GM12878 (cell line): ENCODE results near the gene SLX4IP. TPM values are rescaled to one million over a fixed set of nuclear protein-coding genes. Genes with fewer than 3 reads are reported as not detected.

Source experiments
- ATAC-seq: fragments of 200-7000 bp; cut with Tn5 transposase; 3 replicates; pipeline ENCODE4 v1.9.1; 2020; ENCODE audit warnings: mild to moderate bottlenecking, moderate library complexity
- BruUV-seq: library from RNA; stranded (reverse); fragments of 400-500 nt; replicated peaks from 2 replicates; lab custom pipeline; 2021; lab: Mats Ljungman, UMichigan
- CTCF ChIA-PET: fragments of 300-600 bp; sonication (Branson Sonifier 250); formaldehyde crosslinking; extraction: SDS; loops from one replicate; lab custom pipeline; 2021; ENCODE audit warnings: inconsistent platforms; lab: Yijun Ruan, JAX
- POLR2A ChIA-PET: fragments of 350-600 bp; formaldehyde crosslinking; extraction: SDS; loops from one replicate; lab custom pipeline; 2021; ENCODE audit warnings: inconsistent platforms; lab: Charles Lee
- RAD21 ChIA-PET: fragments of 300-600 bp; sonication (Branson Sonifier 250); formaldehyde crosslinking; loops from one replicate; lab custom pipeline; 2023; ENCODE audit warnings: antibody characterized with exemption; ENCODE audit not compliant: unreplicated experiment; lab: Charles Lee
- SMC1A ChIA-PET: fragments of 300-600 bp; sonication (Branson Sonifier 250); formaldehyde crosslinking; loops from one replicate; lab custom pipeline; 2023; ENCODE audit not compliant: unreplicated experiment, uncharacterized antibody; lab: Charles Lee
- DNase-seq: peaks from one replicate; pipeline ENCODE4 v3.0.0-alpha.2; 2011; ENCODE audit warnings: low read depth, low spot score
- FAIRE-seq: peaks from 3 replicates; lab custom pipeline; 2011; peaks lifted over from hg19 to GRCh38; lab: Jason Lieb, UNC
- H2AFZ ChIP-seq: 2 replicates; pipeline ENCODE4 v1.6.0; 2011; ENCODE audit warnings: low read depth, low read length, control low read depth; ENCODE audit not compliant: control insufficient read depth
- H3K27ac ChIP-seq: 2 replicates; pipeline ENCODE4 v1.5.1; 2011; ENCODE audit warnings: control low read depth; ENCODE audit not compliant: control insufficient read depth, insufficient read depth
- H3K27me3 ChIP-seq, 2 experiments: replicated peaks in 1 of 2; 2 replicates each; pipeline versions ENCODE4 v1.6.0 to v1.6.1; 2011; ENCODE audit warnings: low read length in 1 of 2; ENCODE audit not compliant: control insufficient read depth in 2 of 2, insufficient read depth in 2 of 2
- H3K36me3 ChIP-seq, 2 experiments: 2 replicates each; pipeline ENCODE4 v1.5.1; 2011; ENCODE audit warnings: low read length in 1 of 2; ENCODE audit not compliant: control insufficient read depth in 2 of 2, insufficient read depth in 2 of 2
- H3K4me1 ChIP-seq: 2 replicates; pipeline ENCODE4 v1.6.1; 2011; ENCODE audit warnings: mild to moderate bottlenecking, low read length, moderate library complexity, mixed read lengths; ENCODE audit not compliant: control insufficient read depth, insufficient read depth
- H3K4me2 ChIP-seq: 2 replicates; pipeline ENCODE4 v1.6.0; 2011; ENCODE audit warnings: control low read depth; ENCODE audit not compliant: control insufficient read depth, insufficient read depth
- H3K4me3 ChIP-seq: fragments of 200-600 bp; sonication (generic); 2 replicates; pipeline ENCODE4 v1.5.1; 2016
- H3K79me2 ChIP-seq: 2 replicates; pipeline ENCODE4 v1.6.0; 2011; ENCODE audit warnings: low read length; ENCODE audit not compliant: control insufficient read depth, insufficient read depth
- H3K9ac ChIP-seq: 2 replicates; pipeline ENCODE4 v1.8.0; 2011; ENCODE audit warnings: low read length, control low read depth, mixed read lengths; ENCODE audit not compliant: control insufficient read depth, insufficient read depth
- H3K9me3 ChIP-seq: replicated peaks from 3 replicates; pipeline ENCODE4 v1.5.1; 2011; ENCODE audit warnings: mild to moderate bottlenecking, low read length; ENCODE audit not compliant: control insufficient read depth, insufficient read depth
- H4K20me1 ChIP-seq: 2 replicates; pipeline ENCODE4 v1.6.0; 2011; ENCODE audit not compliant: control insufficient read depth, insufficient read depth
- JUND ChIP-seq: IDR thresholded peaks from 2 replicates; pipeline ENCODE4 v1.6.1; 2012; ENCODE audit warnings: low read depth, mild to moderate bottlenecking, low read length, improper control_type of control experiment, moderate library complexity
- SP1 ChIP-seq: IDR thresholded peaks from one replicate; pipeline ENCODE4 v1.6.1; 2011; ENCODE audit warnings: low read depth, low read length
- SUZ12 ChIP-seq: fragments of 200-600 bp; sonication (generic); IDR thresholded peaks from one replicate; pipeline ENCODE4 v1.6.1; 2018; ENCODE audit warnings: antibody characterized with exemption, mild to moderate bottlenecking; ENCODE audit not compliant: unreplicated experiment
- ZBED1 ChIP-seq: IDR thresholded peaks from 2 replicates; pipeline ENCODE4 v1.6.1; 2016; ENCODE audit warnings: borderline replicate concordance
- ZNF217 ChIP-seq: fragments of 450-650 bp; IDR thresholded peaks from 2 replicates; pipeline ENCODE4 v1.6.1; 2017; ENCODE audit warnings: antibody characterized with exemption, mild to moderate bottlenecking
- ZSCAN29 ChIP-seq: fragments of 450-650 bp; IDR thresholded peaks from 2 replicates; pipeline ENCODE4 v1.6.1; 2017; ENCODE audit warnings: mild to moderate bottlenecking, moderate library complexity
- WGBS: methylation state at CpG from one replicate; pipeline ENCODE4 v1.1.6; 2016; ENCODE audit warnings: low lambda C conversion rate; ENCODE audit not compliant: insufficient replicate concordance, insufficient coverage; ENCODE audit errors: missing lambda C conversion rate; 5-methylcytosine and 5-hydroxymethylcytosine counted together
- in situ Hi-C: fragments of 300-500 bp; cut with MboI; formaldehyde crosslinking; loops from 9 replicates; pipeline ENCODE4 v1.14.3; 2018; ENCODE audit warnings: mixed read lengths
- intact Hi-C: fragments of 100-400 bp; cut with micrococcal nuclease; formaldehyde crosslinking; loops from one replicate; pipeline ENCODE4 v1.14.2; 2022; ENCODE audit not compliant: unreplicated experiment
- polyA plus RNA-seq, 11 experiments: library from polyadenylated mRNA; depleted of rRNA in 4 of 11; unstranded in 6 of 11; stranded (reverse) in 5 of 11; fragments of >200 nt; fragmentation: Nextera tagmentation in 4 of 11; fragmentation: Illumina TruSeq in 1 of 11; extraction: Ambion mirVana in 4 of 11; extraction: Trizol in 1 of 11; gene quantifications; 1 replicate in 1 of 11; 2 replicates in 10 of 11; pipeline versions ENCODE4 v1.2.1 to v1.2.3, GENCODE V29; 2011 to 2016; ENCODE audit warnings: inconsistent platforms in 2 of 11, missing spikeins in 2 of 11, low read depth in 1 of 11
- total RNA-seq, 4 experiments: library from RNA; depleted of rRNA in 3 of 4; stranded (reverse); fragments of >200 nt in 3 of 4; fragmentation: Illumina TruSeq in 1 of 4; extraction: Trizol in 1 of 4; gene quantifications; 2 replicates each; pipeline versions ENCODE4 v1.2.1 to v1.2.3, GENCODE V29; 2013 to 2021
- TF ChIP-seq, protein P1 (sequence below): fragments of 150-350 bp; IDR thresholded peaks from 2 replicates; pipeline ENCODE4 v1.6.1; 2016; ENCODE audit warnings: low read depth, low read length

Gene SLX4IP
- total and polyA plus RNA-seq, 10 of the 15 experiments (the other 5 are each of a cell fraction or from before 2014, with no cell fraction given): 2.2 to 11.0 (median 6.3) TPM

DNA sequence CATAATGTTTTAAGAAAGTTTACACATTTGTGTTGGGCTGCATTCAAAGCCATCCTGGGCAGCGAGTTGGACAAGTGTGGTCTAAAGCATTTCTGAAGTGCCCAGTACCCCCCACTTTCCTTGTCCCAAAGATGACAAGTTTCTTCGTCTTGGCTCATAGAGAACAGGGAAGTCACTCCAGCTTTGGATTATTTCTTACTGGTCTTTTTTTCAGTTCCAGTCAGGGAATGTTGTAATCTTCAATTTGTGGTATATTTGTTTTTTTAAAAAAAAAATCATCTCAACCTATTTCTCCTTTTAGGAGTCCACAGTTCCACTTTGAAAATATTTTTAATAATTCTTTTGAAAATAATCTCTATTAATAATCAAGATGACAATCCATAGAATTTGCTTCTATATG, 34.0 kb downstream of the SLX4IP start:
- WGBS: 69% methylated on average over 2 of the region's 2 CpGs
- H3K4me1 ChIP-seq: no peaks in the 10 kb centered on the region
- H3K27ac ChIP-seq: no peak overlapping the region
- no peaks in the 10 kb centered on the region for H3K27me3 ChIP-seq
- FAIRE-seq (no peak), DNase-seq (no peak)
- no peaks in the 10 kb centered on the region; the same call in 2 of the 3 replicates for H3K9me3 ChIP-seq
- H3K79me2 ChIP-seq: peaks cover 3% of the 10 kb centered on the region; the same call in 1 of the 2 replicates
- in situ Hi-C loops: no loop called here
- SMC1A ChIA-PET: interaction anchor here (0.6 to 3.0 kb wide), 7 partner anchors 8 to 71 kb away, joined by 3 to 16 read pairs (median 4); no protein-coding TSS in a partner anchor
- H3K4me2 ChIP-seq: no peak overlapping the region
- H4K20me1 ChIP-seq: no peaks in the 10 kb centered on the region
- H2AFZ ChIP-seq: no peak overlapping the region
- no peak overlapping the region for H3K9ac ChIP-seq
- H3K36me3 ChIP-seq: no peaks in the 10 kb centered on the region
- H3K4me3 ChIP-seq: no peak overlapping the region
- BruUV-seq: no TSS peak
- RAD21 ChIA-PET: no interaction called here
- CTCF ChIA-PET: interaction anchor here (0.7 to 2.5 kb wide), 9 partner anchors 9 to 202 kb away, joined by 3 to 7 read pairs (median 4); no protein-coding TSS in a partner anchor
- intact Hi-C loops: loop anchor here (5.0 kb wide), 1 partner anchor 83 kb away; no protein-coding TSS in a partner anchor
- TF ChIP-seq ZBED1 (no peak), JUND (no peak), ZNF217 (no peak), ZSCAN29 (no peak), SUZ12 (no peak), SP1 (no peak)
- TF ChIP-seq, protein P1, sequence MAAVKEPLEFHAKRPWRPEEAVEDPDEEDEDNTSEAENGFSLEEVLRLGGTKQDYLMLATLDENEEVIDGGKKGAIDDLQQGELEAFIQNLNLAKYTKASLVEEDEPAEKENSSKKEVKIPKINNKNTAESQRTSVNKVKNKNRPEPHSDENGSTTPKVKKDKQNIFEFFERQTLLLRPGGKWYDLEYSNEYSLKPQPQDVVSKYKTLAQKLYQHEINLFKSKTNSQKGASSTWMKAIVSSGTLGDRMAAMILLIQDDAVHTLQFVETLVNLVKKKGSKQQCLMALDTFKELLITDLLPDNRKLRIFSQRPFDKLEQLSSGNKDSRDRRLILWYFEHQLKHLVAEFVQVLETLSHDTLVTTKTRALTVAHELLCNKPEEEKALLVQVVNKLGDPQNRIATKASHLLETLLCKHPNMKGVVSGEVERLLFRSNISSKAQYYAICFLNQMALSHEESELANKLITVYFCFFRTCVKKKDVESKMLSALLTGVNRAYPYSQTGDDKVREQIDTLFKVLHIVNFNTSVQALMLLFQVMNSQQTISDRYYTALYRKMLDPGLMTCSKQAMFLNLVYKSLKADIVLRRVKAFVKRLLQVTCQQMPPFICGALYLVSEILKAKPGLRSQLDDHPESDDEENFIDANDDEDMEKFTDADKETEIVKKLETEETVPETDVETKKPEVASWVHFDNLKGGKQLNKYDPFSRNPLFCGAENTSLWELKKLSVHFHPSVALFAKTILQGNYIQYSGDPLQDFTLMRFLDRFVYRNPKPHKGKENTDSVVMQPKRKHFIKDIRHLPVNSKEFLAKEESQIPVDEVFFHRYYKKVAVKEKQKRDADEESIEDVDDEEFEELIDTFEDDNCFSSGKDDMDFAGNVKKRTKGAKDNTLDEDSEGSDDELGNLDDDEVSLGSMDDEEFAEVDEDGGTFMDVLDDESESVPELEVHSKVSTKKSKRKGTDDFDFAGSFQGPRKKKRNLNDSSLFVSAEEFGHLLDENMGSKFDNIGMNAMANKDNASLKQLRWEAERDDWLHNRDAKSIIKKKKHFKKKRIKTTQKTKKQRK: no peak
- TF ChIP-seq, all 136 proteins: peak for 0
- POLR2A ChIA-PET: interaction anchor here (0.6 kb wide), 1 partner anchor 23 kb away, joined by 4 read pairs; no protein-coding TSS in a partner anchor
- ATAC-seq: no peak
